ENCODE data around the gene ZNF117. TPM values are rescaled to one million over a fixed set of nuclear protein-coding genes. Genes with fewer than 3 reads are reported as not detected.

Gene ZNF117
- total RNA-seq, 2 experiments from 2014 or later, result 4.3 to 4.6 TPM

- Mint-ChIP-seq H3K9me3 (peaks cover 24% of the 10 kb centered on the region), H3K4me3 (peak within 1 kb of the TSS; percentile 91), H3K27me3 (no peaks in the 10 kb centered on the region), H3K36me3 (ENCODE audit: low read depth) (peaks cover 43% of the 10 kb centered on the region), H3K4me1 (peaks cover 29% of the 10 kb centered on the region), H3K27ac (peak within 1 kb of the TSS; percentile 72)
- ChIA-PET CTCF (interaction anchor here (0.6 to 2.2 kb wide), 7 partner anchors 13 to 699 kb away, joined by 3 to 7 read pairs (median 3); partner anchors contain the start of genes ZNF107, ZNF736 and ZNF92), POLR2A (interaction anchor here (0.6 to 2.4 kb wide), 18 partner anchors 8 to 1104 kb away, joined by 3 to 28 read pairs (median 4); partner anchors contain the start of genes ZNF107, ZNF138, ZNF273 and ZNF680)
- peak; percentile 94 for DNase-seq
Observed at GRCh38 chr7:65006094-65006992, 15.5 kb upstream of the ZNF117 start, which contains the start of gene ERV3-1. ERV3-1 (minus strand) TSS chr7:65006687; CDS start chr7:64993026, 13,661 bp downstream.

- POLR2A ChIA-PET, result no interaction called here
- Mint-ChIP-seq H3K4me3 (peak overlapping the region; percentile 24), H3K27me3 (no peaks in the 10 kb centered on the region), H3K36me3 (ENCODE audit: low read depth) (peaks cover 59% of the 10 kb centered on the region), H3K27ac (no peak overlapping the region), H3K4me1 (peaks cover 29% of the 10 kb centered on the region), H3K9me3 (peaks cover 35% of the 10 kb centered on the region)
- CTCF ChIA-PET, result interaction anchor here (0.7 kb wide), 1 partner anchor 11 kb away, joined by 4 read pairs; no protein-coding TSS in a partner anchor
- no peak for DNase-seq
Observed at GRCh38 chr7:65004575-65004974, 13.7 kb upstream of the ZNF117 start.

- ChIA-PET CTCF (no interaction called here), POLR2A (no interaction called here)
Observed at GRCh38 chr7:65002972-65003585, 12.2 kb upstream of the ZNF117 start.

GRCh38 chr7:65001291-65001814, 10.5 kb upstream of the ZNF117 start:
- CTCF ChIA-PET, result no interaction called here
- no peak overlapping the region for H3K27ac Mint-ChIP-seq

More at GRCh38 chr7:65002972-65003585, 12.2 kb upstream of the ZNF117 start:
- Mint-ChIP-seq H3K36me3 (ENCODE audit: low read depth) (peaks cover 74% of the 10 kb centered on the region), H3K9me3 (peaks cover 45% of the 10 kb centered on the region), H3K4me1 (peaks cover 31% of the 10 kb centered on the region), H3K4me3 (no peak overlapping the region), H3K27ac (no peak overlapping the region), H3K27me3 (no peaks in the 10 kb centered on the region)
- no peak for DNase-seq

GRCh38 chr7:64999165-65000004, 8.5 kb upstream of the ZNF117 start:
- H3K4me1 Mint-ChIP-seq, result peaks cover 7% of the 10 kb centered on the region
- no peak overlapping the region for H3K27ac Mint-ChIP-seq
- POLR2A ChIA-PET, result no interaction called here

More at GRCh38 chr7:65001291-65001814, 10.5 kb upstream of the ZNF117 start:
- peaks cover 56% of the 10 kb centered on the region for H3K9me3 Mint-ChIP-seq
- POLR2A ChIA-PET, result no interaction called here
- peaks cover 23% of the 10 kb centered on the region for H3K4me1 Mint-ChIP-seq
- no peak for DNase-seq
- no peak overlapping the region for H3K4me3 Mint-ChIP-seq
- peaks cover 85% of the 10 kb centered on the region for H3K36me3 Mint-ChIP-seq (ENCODE audit: low read depth)
- H3K27me3 Mint-ChIP-seq, result no peaks in the 10 kb centered on the region

GRCh38 chr7:64998865-64999164, 8.0 kb upstream of the ZNF117 start:
- no peak for DNase-seq
- Mint-ChIP-seq H3K27me3 (no peaks in the 10 kb centered on the region), H3K36me3 (ENCODE audit: low read depth) (peaks cover 67% of the 10 kb centered on the region), H3K4me1 (peaks cover 5% of the 10 kb centered on the region), H3K9me3 (peaks cover 56% of the 10 kb centered on the region), H3K4me3 (no peak overlapping the region), H3K27ac (no peak overlapping the region)
- ChIA-PET POLR2A (no interaction called here), CTCF (no interaction called here)

More at GRCh38 chr7:64999165-65000004, 8.5 kb upstream of the ZNF117 start:
- Mint-ChIP-seq H3K4me3 (no peak overlapping the region), H3K27me3 (no peaks in the 10 kb centered on the region), H3K36me3 (ENCODE audit: low read depth) (peaks cover 72% of the 10 kb centered on the region), H3K9me3 (peaks cover 52% of the 10 kb centered on the region)
- DNase-seq, result no peak
- CTCF ChIA-PET, result no interaction called here

GRCh38 chr7:64997927-64998391, 7.1 kb upstream of the ZNF117 start:
- ChIA-PET POLR2A (interaction anchor here (1.1 kb wide), 1 partner anchor 8 kb away, joined by 4 read pairs; the partner anchor contains the start of gene ERV3-1), CTCF (no interaction called here)
- Mint-ChIP-seq H3K27me3 (no peaks in the 10 kb centered on the region), H3K27ac (no peak overlapping the region), H3K4me3 (no peak overlapping the region), H3K4me1 (peaks cover 1% of the 10 kb centered on the region), H3K36me3 (ENCODE audit: low read depth) (peaks cover 61% of the 10 kb centered on the region), H3K9me3 (peaks cover 57% of the 10 kb centered on the region)
- DNase-seq, result no peak

GRCh38 chr7:64997164-64997908, 6.5 kb upstream of the ZNF117 start:
- ChIA-PET CTCF (no interaction called here), POLR2A (interaction anchor here (1.1 kb wide), 1 partner anchor 9 kb away, joined by 4 read pairs; the partner anchor contains the start of gene ERV3-1)
- Mint-ChIP-seq H3K27ac (no peak overlapping the region), H3K4me3 (no peak overlapping the region), H3K27me3 (no peaks in the 10 kb centered on the region), H3K4me1 (peaks cover 1% of the 10 kb centered on the region), H3K36me3 (ENCODE audit: low read depth) (peaks cover 56% of the 10 kb centered on the region), H3K9me3 (peaks cover 57% of the 10 kb centered on the region)
- DNase-seq, result no peak

- Mint-ChIP-seq H3K4me3 (no peak overlapping the region), H3K36me3 (ENCODE audit: low read depth) (peaks cover 48% of the 10 kb centered on the region), H3K27me3 (no peaks in the 10 kb centered on the region), H3K9me3 (peaks cover 60% of the 10 kb centered on the region), H3K4me1 (peaks cover 1% of the 10 kb centered on the region), H3K27ac (no peak overlapping the region)
- CTCF ChIA-PET, result no interaction called here
- no peak for DNase-seq
- POLR2A ChIA-PET, result no interaction called here
Observed at GRCh38 chr7:64996305-64996704, 5.5 kb upstream of the ZNF117 start.

GRCh38 chr7:64993901-64994300, 3.1 kb upstream of the ZNF117 start:
- H3K36me3 Mint-ChIP-seq (ENCODE audit: low read depth), result peaks cover 32% of the 10 kb centered on the region
- H3K27me3 Mint-ChIP-seq, result no peaks in the 10 kb centered on the region
- DNase-seq, result no peak
- H3K27ac Mint-ChIP-seq, result no peak overlapping the region
- H3K4me3 Mint-ChIP-seq, result no peak overlapping the region
- POLR2A ChIA-PET, result no interaction called here
- CTCF ChIA-PET, result interaction anchor here (0.5 to 1.6 kb wide), 2 partner anchors 10 to 13 kb away, joined by 4 to 5 read pairs; partner anchors contain the start of gene ERV3-1
- H3K4me1 Mint-ChIP-seq, result no peaks in the 10 kb centered on the region
- H3K9me3 Mint-ChIP-seq, result peaks cover 61% of the 10 kb centered on the region

- Mint-ChIP-seq H3K27me3 (no peaks in the 10 kb centered on the region), H3K4me3 (no peak overlapping the region), H3K36me3 (ENCODE audit: low read depth) (peaks cover 31% of the 10 kb centered on the region), H3K9me3 (peaks cover 62% of the 10 kb centered on the region), H3K27ac (no peak overlapping the region), H3K4me1 (no peaks in the 10 kb centered on the region)
- CTCF ChIA-PET, result interaction anchor here (1.6 kb wide), 1 partner anchor 14 kb away, joined by 5 read pairs; the partner anchor contains the start of gene ERV3-1
- POLR2A ChIA-PET, result interaction anchor here (1.0 kb wide), 1 partner anchor 14 kb away, joined by 3 read pairs; the partner anchor contains the start of gene ERV3-1
- DNase-seq, result no peak
Observed at GRCh38 chr7:64992971-64993370, 2.1 kb upstream of the ZNF117 start.

- H3K36me3 Mint-ChIP-seq (ENCODE audit: low read depth), result peaks cover 28% of the 10 kb centered on the region
Observed at GRCh38 chr7:64990216-64990615, 620 bp downstream of the ZNF117 start.

More at GRCh38 chr7:64990216-64990615, 620 bp downstream of the ZNF117 start:
- no peak overlapping the region for H3K4me3 Mint-ChIP-seq
- no peaks in the 10 kb centered on the region for H3K27me3 Mint-ChIP-seq
- POLR2A ChIA-PET, result no interaction called here
- no peak overlapping the region for H3K27ac Mint-ChIP-seq
- no peaks in the 10 kb centered on the region for H3K4me1 Mint-ChIP-seq
- H3K9me3 Mint-ChIP-seq, result peaks cover 68% of the 10 kb centered on the region
- CTCF ChIA-PET, result no interaction called here
- DNase-seq, result no peak

All from activated CD4-positive, alpha-beta memory T cell treated with anti-CD3 and anti-CD28 coated beads, Interleukin-2, amount 10 ng/mL, durations not matched to agents 7 days and 5 days (primary cell).